Type B pancreatic cell (in vitro differentiated cells): ENCODE measurements around the gene TATDN3. TPM values are rescaled to one million over a fixed set of nuclear protein-coding genes. Genes with fewer than 3 reads are reported as not detected.

Source experiments
- DNase-seq: peaks from one replicate; pipeline ENCODE4 v3.0.0; 2021; ENCODE audit warnings: mixed read lengths; ENCODE audit not compliant: unreplicated experiment; ENCODE audit errors: extremely low spot score
- H3K27ac Mint-ChIP-seq: 2 replicates; pipeline ENCODE4 v1.8.0; 2021; ENCODE audit warnings: mild to moderate bottlenecking, mixed read lengths
- H3K27me3 Mint-ChIP-seq: 2 replicates; pipeline ENCODE4 v1.8.0; 2021; ENCODE audit warnings: mixed read lengths
- H3K36me3 Mint-ChIP-seq: 2 replicates; pipeline ENCODE4 v1.8.0; 2021; ENCODE audit warnings: mixed read lengths
- H3K4me1 Mint-ChIP-seq: one replicate; pipeline ENCODE4 v1.8.0; 2021; ENCODE audit warnings: mixed read lengths; ENCODE audit not compliant: unreplicated experiment
- H3K4me3 Mint-ChIP-seq: 2 replicates; pipeline ENCODE4 v1.8.0; 2021; ENCODE audit warnings: mild to moderate bottlenecking, mixed read lengths
- H3K9me3 Mint-ChIP-seq: 2 replicates; pipeline ENCODE4 v1.8.0; 2021; ENCODE audit warnings: mixed read lengths
- long read RNA-seq: library from polyadenylated mRNA; unstranded; transcript quantifications from one replicate; pipeline ENCODE4 v2.0.0, GENCODE V29; 2020
- total RNA-seq: library from RNA; stranded (reverse); gene quantifications from 2 replicates; pipeline ENCODE4 v1.2.1, GENCODE V29; 2021; ENCODE audit warnings: low replicate concordance
- TF ChIP-seq, protein P1 (sequence below): fragments of 200-600 bp; sonication (generic); conservative IDR thresholded peaks from 2 replicates; pipeline ENCODE4 v1.5.0; 2021; ENCODE audit warnings: antibody characterized with exemption, mild to moderate bottlenecking

Gene TATDN3, protein sequence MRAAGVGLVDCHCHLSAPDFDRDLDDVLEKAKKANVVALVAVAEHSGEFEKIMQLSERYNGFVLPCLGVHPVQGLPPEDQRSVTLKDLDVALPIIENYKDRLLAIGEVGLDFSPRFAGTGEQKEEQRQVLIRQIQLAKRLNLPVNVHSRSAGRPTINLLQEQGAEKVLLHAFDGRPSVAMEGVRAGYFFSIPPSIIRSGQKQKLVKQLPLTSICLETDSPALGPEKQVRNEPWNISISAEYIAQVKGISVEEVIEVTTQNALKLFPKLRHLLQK
- total RNA-seq: 12.5 and 13.8 TPM in 2 replicates
- long read RNA-seq, transcript TATDN3-202 (10 exons, 2,389 nt): major isoform, 14 of 29 reads
- long read RNA-seq, transcript TATDN3-201 (10 exons, 2,321 nt): minor isoform, 6 of 29 reads
- long read RNA-seq, partial matches to known transcripts: 0 of 29 reads
- long read RNA-seq, other reads (novel, unspliced or antisense): 4 of 29 reads

DNA sequence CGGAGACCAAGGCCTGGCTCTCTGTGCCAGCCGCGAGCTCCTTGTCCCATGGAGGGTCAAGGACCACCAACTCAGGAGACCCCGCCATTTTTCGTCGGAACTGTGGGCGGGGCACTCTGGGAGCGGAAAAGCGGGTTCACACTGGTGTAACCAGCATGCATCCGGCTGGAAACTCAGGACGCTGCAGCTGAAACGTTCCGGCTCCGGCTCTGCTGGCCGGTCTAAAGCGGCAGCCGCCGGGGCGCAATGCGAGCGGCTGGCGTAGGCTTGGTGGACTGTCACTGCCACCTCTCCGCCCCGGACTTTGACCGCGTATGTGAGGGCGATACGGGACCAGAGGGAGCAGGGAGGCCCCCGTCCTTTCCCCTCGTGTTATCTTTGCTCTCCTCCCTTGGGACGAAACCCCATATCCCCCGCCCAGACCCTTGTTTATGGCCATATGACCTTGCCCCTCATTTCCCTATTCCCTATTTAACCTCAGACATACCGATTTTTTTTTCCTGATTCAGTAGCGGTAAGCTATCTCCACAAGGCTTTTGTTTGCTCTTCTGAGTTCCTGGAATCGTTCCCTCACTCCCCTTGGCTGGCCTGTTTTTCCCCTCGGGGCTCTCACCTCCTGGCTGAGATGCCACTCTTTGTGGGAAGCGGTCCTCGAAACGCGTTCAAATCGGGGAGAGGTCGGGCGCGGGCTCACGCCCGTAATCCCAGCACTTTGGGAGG is at the start of gene TATDN3, which contains the start of gene NSL1:
Gene TATDN3, plus strand, starts transcription at position 219 of the 720 bp plus-strand sequence. Its CDS starts 28 bp downstream, at position 247.
Gene NSL1, minus strand, starts transcription at position 102 of the 720 bp plus-strand sequence. Its CDS starts 14 bp downstream, at position 88.
- H3K9me3 Mint-ChIP-seq: no peaks in the 10 kb centered on the region
- peak; percentile 98 for DNase-seq
- H3K27me3 Mint-ChIP-seq: no peaks in the 10 kb centered on the region
- H3K4me1 Mint-ChIP-seq: peaks cover 8% of the 10 kb centered on the region
- H3K4me3 Mint-ChIP-seq: peak within 1 kb of the TSS; percentile 97
- H3K27ac Mint-ChIP-seq: peak within 1 kb of the TSS; percentile 98
- TF ChIP-seq, protein P1, sequence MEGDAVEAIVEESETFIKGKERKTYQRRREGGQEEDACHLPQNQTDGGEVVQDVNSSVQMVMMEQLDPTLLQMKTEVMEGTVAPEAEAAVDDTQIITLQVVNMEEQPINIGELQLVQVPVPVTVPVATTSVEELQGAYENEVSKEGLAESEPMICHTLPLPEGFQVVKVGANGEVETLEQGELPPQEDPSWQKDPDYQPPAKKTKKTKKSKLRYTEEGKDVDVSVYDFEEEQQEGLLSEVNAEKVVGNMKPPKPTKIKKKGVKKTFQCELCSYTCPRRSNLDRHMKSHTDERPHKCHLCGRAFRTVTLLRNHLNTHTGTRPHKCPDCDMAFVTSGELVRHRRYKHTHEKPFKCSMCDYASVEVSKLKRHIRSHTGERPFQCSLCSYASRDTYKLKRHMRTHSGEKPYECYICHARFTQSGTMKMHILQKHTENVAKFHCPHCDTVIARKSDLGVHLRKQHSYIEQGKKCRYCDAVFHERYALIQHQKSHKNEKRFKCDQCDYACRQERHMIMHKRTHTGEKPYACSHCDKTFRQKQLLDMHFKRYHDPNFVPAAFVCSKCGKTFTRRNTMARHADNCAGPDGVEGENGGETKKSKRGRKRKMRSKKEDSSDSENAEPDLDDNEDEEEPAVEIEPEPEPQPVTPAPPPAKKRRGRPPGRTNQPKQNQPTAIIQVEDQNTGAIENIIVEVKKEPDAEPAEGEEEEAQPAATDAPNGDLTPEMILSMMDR: no peak
- peaks cover 3% of the 10 kb centered on the region for H3K36me3 Mint-ChIP-seq

DNA sequence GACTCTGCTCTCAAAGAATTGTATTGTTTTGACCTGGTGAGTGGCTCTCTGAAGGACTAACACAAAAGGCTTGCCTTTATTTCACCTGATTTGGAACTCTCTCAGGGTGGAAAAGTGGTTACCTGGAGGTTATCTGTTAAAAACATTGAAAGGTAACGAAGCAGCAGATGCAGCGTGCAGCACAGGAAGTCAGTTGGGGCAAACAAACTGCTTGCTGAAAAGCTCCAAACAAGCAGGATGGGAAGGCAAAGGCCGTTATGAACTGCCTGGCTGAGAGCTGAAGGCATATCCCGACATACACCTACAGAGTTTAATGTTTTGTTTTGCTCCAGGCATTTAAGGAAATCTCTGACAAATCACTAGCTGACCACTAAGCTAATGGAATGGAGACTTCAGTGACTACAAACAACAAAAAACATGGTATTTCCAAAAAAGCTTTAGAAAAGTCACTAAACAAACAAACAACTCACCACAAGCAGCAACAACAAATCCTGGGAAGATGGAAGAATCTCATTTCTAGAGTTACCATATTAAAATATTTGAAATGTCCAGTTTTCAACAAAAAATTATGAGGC is 47.7 kb upstream of the TATDN3 start:
- H3K27ac Mint-ChIP-seq: no peak overlapping the region
- peaks cover 33% of the 10 kb centered on the region for H3K36me3 Mint-ChIP-seq
- no peaks in the 10 kb centered on the region for H3K9me3 Mint-ChIP-seq
- H3K4me1 Mint-ChIP-seq: peaks cover 7% of the 10 kb centered on the region
- no peak for DNase-seq
- no peak overlapping the region for H3K4me3 Mint-ChIP-seq
- no peaks in the 10 kb centered on the region for H3K27me3 Mint-ChIP-seq
- TF ChIP-seq, protein P1: no peak

DNA sequence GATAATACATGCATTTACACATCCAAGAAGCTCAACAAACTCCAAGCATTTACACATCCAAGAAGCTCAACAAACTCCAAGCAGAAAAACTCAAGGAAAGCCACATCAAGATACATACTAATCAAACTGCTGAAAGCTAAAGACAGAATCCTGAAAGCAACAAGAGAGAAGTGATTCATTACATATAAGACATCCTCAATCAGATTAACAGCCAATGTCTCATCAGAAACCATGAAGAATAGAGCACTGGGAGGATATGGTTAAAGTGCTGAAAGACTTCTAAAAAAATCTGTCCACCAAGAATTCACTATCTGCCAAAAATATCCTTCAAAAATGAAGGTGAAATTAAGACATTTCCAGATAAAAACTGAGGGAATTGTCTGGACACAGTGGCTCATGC is 46.4 kb upstream of the TATDN3 start:
- H3K27ac Mint-ChIP-seq: no peak overlapping the region
- H3K27me3 Mint-ChIP-seq: no peaks in the 10 kb centered on the region

DNA sequence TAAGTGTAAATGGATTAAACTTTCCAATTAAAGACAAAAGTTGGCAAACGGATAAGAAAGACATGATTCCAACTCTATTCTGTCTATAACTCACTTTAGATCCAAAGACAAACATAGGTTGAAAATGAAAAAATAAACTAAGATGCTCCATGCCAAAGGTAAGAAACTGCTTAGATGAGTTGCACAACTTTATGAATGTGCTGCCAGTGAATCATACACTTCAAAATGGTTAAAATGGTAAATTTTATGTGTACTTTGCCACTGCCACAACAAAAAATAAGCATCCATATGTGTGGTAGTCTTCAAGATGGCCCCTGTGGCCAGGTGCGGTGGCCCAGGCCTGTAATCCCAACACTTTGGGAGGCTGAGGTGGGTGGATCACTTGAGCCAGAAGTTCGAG is 45.1 kb upstream of the TATDN3 start:
- no peak overlapping the region for H3K4me3 Mint-ChIP-seq
- TF ChIP-seq, protein P1: no peak
- H3K27ac Mint-ChIP-seq: no peak overlapping the region
- H3K4me1 Mint-ChIP-seq: peaks cover 12% of the 10 kb centered on the region
- DNase-seq: no peak
- H3K9me3 Mint-ChIP-seq: no peaks in the 10 kb centered on the region
- peaks cover 32% of the 10 kb centered on the region for H3K36me3 Mint-ChIP-seq
- no peaks in the 10 kb centered on the region for H3K27me3 Mint-ChIP-seq

More for the DNA sequence above, 46.4 kb upstream of the TATDN3 start:
- no peak overlapping the region for H3K4me3 Mint-ChIP-seq
- no peak for DNase-seq
- TF ChIP-seq, protein P1: no peak
- peaks cover 38% of the 10 kb centered on the region for H3K36me3 Mint-ChIP-seq
- H3K9me3 Mint-ChIP-seq: no peaks in the 10 kb centered on the region
- peaks cover 12% of the 10 kb centered on the region for H3K4me1 Mint-ChIP-seq

DNA sequence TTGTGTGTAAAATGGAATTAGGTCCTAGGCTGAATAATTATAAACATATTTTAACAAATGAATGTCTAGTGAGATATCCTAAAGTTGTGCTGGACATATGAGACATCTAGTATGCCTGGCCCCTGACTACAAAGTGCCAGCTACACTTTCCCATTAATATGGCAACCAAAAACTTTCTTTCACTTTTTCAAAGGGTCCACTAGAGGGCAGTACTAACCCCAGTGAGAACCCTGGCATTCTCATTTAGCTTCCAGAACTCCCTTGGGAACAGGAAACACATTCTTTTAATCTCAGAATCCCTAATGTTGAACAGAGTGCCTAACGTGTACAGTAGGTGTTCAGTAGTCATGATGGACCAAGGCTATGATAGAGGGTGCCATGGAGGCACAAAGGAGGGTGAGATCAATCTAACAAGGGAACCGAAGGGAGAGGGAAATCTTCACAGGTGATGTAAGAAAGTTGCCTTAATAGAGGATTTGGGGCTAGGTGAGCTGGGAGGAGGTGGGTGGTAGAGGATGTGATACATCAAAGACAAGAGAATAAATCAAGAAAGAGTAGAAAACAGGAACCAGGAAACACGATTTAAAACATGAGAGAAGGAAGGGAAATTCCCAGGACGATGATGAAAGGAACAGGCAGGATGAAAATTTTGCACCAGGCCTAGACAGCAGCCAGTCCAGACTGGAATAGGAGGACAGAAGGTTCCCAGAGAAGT is 41.7 kb upstream of the TATDN3 start:
- no peak for DNase-seq
- no peaks in the 10 kb centered on the region for H3K27me3 Mint-ChIP-seq
- peak overlapping the region; percentile 70 for H3K27ac Mint-ChIP-seq
- H3K4me1 Mint-ChIP-seq: peaks cover 5% of the 10 kb centered on the region
- H3K9me3 Mint-ChIP-seq: no peaks in the 10 kb centered on the region
- no peak overlapping the region for H3K4me3 Mint-ChIP-seq
- TF ChIP-seq, protein P1: peak; percentile 90
- peaks cover 16% of the 10 kb centered on the region for H3K36me3 Mint-ChIP-seq
